Measurements from ENCODE around the gene PGAP2. TPM values are rescaled to one million over a fixed set of nuclear protein-coding genes. Genes with fewer than 3 reads are reported as not detected.
"Not testable (repeated sequence)": the region's sequence is repeated elsewhere in the genome, so short reads cannot be mapped to it uniquely, and the experiment has no call there.

Gene PGAP2
- total RNA-seq: 21.6 and 22.0 TPM in 2 replicates

GRCh38 chr11:3807909-3808860 is at the start of gene PGAP2:
Gene PGAP2 (plus strand): TSS chr11:3808560. CDS start chr11:3811260, 2,700 bp downstream.
- intact Hi-C loops (cut with micrococcal nuclease): loop anchor here (1.0 to 10.0 kb wide), 7 partner anchors 11 to 226 kb away; partner anchors contain the start of gene NUP98

GRCh38 chr11:3764266-3764665 is 44.1 kb upstream of the PGAP2 start:
- intact Hi-C loops (cut with micrococcal nuclease): no loop called here

- intact Hi-C loops (cut with micrococcal nuclease): loop anchor here (5.0 kb wide), 1 partner anchor 1135 kb away; no protein-coding TSS in a partner anchor
Measured at GRCh38 chr11:3766836-3767235, 41.5 kb upstream of the PGAP2 start.

GRCh38 chr11:3767536-3767935 is 40.8 kb upstream of the PGAP2 start:
- intact Hi-C loops (cut with micrococcal nuclease): loop anchor here (5.0 kb wide), 1 partner anchor 1135 kb away; no protein-coding TSS in a partner anchor

GRCh38 chr11:3773180-3773579 is 35.2 kb upstream of the PGAP2 start:
- intact Hi-C loops (cut with micrococcal nuclease): no loop called here

- intact Hi-C loops (cut with micrococcal nuclease): no loop called here
Measured at GRCh38 chr11:3775736-3776406, 32.5 kb upstream of the PGAP2 start.

- intact Hi-C loops (cut with micrococcal nuclease): loop anchor here (1.0 kb wide), 1 partner anchor 28 kb away; no protein-coding TSS in a partner anchor
Measured at GRCh38 chr11:3781423-3781822, 26.9 kb upstream of the PGAP2 start.

- intact Hi-C loops (cut with micrococcal nuclease): no loop called here
Measured at GRCh38 chr11:3782963-3783362, 25.4 kb upstream of the PGAP2 start.

GRCh38 chr11:3783611-3784010 is 24.7 kb upstream of the PGAP2 start:
- intact Hi-C loops (cut with micrococcal nuclease): no loop called here

- intact Hi-C loops (cut with micrococcal nuclease): no loop called here
Measured at GRCh38 chr11:3786781-3787428, 21.5 kb upstream of the PGAP2 start.

- intact Hi-C loops (cut with micrococcal nuclease): not testable (repeated sequence)
Measured at GRCh38 chr11:3794387-3794786, 14.0 kb upstream of the PGAP2 start.

- intact Hi-C loops (cut with micrococcal nuclease): loop anchor here (2.0 to 5.0 kb wide), 2 partner anchors 373 to 1395 kb away; partner anchors contain the start of gene TSSC4
Measured at GRCh38 chr11:3795131-3796001, 13.0 kb upstream of the PGAP2 start.

- intact Hi-C loops (cut with micrococcal nuclease): loop anchor here (2.0 to 5.0 kb wide), 2 partner anchors 374 to 1395 kb away; partner anchors contain the start of gene TSSC4
Measured at GRCh38 chr11:3796002-3796311, 12.4 kb upstream of the PGAP2 start.

GRCh38 chr11:3796346-3796745 is 12.0 kb upstream of the PGAP2 start:
- intact Hi-C loops (cut with micrococcal nuclease): loop anchor here (2.0 to 5.0 kb wide), 2 partner anchors 374 to 1396 kb away; partner anchors contain the start of gene TSSC4

GRCh38 chr11:3796801-3797328 is 11.5 kb upstream of the PGAP2 start:
- intact Hi-C loops (cut with micrococcal nuclease): loop anchor here (1.0 to 5.0 kb wide), 9 partner anchors 11 to 1396 kb away; partner anchors contain the start of genes PGAP2, RRM1, STIM1 and TSSC4

GRCh38 chr11:3797329-3798090 is 10.8 kb upstream of the PGAP2 start, which contains the start of gene NUP98:
Gene NUP98 (minus strand): TSS chr11:3797554. CDS start chr11:3782117, 15,437 bp downstream.
- intact Hi-C loops (cut with micrococcal nuclease): loop anchor here (1.0 to 5.0 kb wide), 9 partner anchors 11 to 1397 kb away; partner anchors contain the start of genes PGAP2, RRM1, STIM1 and TSSC4

GRCh38 chr11:3799143-3799542 is 9.2 kb upstream of the PGAP2 start:
- intact Hi-C loops (cut with micrococcal nuclease): loop anchor here (5.0 kb wide), 1 partner anchor 377 kb away; no protein-coding TSS in a partner anchor

GRCh38 chr11:3799873-3800272 is 8.5 kb upstream of the PGAP2 start:
- intact Hi-C loops (cut with micrococcal nuclease): loop anchor here (5.0 to 10.0 kb wide), 2 partner anchors 195 to 378 kb away; no protein-coding TSS in a partner anchor
